ENCODE results near the gene FSIP1.
A peak's percentile ranks its signal among the peaks of the same experiment; 100 is the strongest.

FSIP1 gene

DNA sequence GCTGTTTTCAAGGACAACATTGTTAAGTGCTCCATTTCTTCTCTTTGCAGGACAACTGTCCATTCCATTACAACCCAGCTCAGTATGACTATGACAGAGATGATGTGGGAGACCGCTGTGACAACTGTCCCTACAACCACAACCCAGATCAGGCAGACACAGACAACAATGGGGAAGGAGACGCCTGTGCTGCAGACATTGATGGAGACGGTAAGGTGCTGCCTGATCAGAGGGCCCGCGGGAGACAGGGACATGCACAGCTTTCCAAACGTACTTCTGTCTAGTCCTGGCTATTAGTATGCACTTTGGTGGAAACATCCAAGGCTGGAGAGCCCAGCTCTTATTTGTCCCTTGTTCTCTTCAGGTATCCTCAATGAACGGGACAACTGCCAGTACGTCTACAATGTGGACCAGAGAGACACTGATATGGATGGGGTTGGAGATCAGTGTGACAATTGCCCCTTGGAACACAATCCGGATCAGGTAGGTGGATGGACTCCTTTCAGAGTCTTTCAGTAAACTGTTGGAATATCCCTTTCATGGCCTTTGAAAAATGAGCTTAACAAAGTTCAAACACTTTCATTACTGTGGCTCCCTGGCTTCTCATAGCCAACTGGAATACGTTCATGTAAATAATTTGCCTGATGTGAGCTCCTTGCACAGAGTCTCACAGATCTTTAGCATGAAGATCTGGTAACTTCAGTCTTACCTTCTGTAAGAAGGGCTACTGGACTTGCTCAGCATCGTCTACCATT lies 191.3 kb downstream of the FSIP1 start:
- DNase-seq, result no peak

- no peak for DNase-seq
Observed at GRCh38 chr15:39589815-39590644, 192.6 kb downstream of the FSIP1 start.

- DNase-seq, result no peak
Observed at GRCh38 chr15:39589193-39589814, 193.3 kb downstream of the FSIP1 start.

GRCh38 chr15:39588531-39589192 lies 194.0 kb downstream of the FSIP1 start:
- DNase-seq, result no peak

- DNase-seq, result no peak
Observed at GRCh38 chr15:39587731-39588530, 194.7 kb downstream of the FSIP1 start.

DNA sequence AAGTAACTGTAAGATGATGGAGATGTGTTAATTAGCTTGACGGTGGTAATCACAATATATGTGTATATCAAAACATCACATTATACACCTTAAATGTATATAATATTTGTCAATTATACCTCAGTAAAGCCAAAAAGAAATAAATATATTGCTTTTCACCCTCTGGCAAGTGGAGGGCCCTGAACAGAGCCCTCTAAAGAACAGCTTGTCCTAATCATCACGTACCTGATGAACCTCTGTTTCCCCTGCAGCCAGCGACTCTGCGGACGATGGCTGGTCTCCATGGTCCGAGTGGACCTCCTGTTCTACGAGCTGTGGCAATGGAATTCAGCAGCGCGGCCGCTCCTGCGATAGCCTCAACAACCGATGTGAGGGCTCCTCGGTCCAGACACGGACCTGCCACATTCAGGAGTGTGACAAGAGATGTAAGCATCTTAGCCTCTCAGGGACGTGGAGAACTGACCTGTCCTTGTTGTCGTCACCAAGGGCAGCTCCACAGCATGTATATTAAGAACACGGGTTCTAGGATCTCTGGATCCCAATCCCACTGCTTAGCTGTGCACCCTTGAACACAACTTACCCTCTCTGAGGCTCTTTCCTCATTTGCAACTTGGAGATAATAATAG lies 195.4 kb downstream of the FSIP1 start:
- no peak for DNase-seq

DNA sequence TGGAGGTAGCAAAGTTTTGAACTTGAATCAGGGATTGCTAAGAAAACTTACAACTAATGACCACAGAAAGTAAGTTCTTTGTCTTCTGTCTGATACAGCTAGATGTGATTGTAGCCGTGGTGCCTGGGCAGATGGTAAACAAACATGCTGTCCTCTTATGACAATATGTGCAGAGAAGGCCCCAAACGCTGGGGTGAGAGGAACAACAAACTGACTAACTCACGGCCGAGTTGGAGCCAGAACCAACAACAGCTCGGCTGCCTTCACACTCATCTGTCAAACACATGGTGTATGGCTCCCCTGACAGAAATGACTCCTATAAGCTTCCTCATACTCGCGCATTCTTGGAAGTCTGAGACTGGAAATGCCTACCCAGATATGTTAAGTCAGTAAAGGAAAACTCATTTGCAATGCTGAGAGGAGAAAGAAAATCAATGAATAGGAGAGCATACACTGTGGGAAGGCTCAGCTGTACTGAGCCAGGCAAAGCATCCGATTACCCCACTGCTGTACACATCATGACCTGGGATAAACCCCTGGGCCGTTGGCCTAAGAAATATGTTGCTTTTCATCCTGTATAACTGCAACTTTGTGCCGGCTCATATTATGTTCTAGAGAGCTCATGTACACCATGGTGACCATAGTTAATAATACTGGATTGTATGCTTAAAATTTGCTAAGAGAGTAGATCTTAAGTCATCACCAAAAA lies 196.1 kb downstream of the FSIP1 start:
- no peak for DNase-seq

DNA sequence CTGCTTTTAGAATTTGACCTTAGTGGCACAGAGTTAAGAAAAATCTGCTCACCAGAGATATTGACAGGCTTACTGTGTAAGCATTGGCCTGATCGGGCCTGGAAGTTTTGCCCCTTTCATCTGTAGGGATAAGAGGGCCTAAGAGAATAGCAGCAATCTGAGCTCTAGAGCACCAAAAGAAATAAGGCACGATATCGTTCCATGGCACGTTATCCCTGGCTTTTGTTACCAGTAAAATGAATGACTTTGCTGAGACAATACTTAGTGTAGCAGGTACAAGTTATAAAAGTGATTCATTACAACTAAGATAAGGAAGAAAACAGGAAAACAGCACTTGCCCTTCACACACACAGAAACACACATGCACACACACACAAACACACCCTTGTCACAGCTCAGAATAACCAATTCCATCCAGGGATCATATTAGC lies 196.8 kb downstream of the FSIP1 start:
- DNase-seq, result no peak

- no peak for DNase-seq
Observed at GRCh38 chr15:39585389-39585841, 197.2 kb downstream of the FSIP1 start.

DNA sequence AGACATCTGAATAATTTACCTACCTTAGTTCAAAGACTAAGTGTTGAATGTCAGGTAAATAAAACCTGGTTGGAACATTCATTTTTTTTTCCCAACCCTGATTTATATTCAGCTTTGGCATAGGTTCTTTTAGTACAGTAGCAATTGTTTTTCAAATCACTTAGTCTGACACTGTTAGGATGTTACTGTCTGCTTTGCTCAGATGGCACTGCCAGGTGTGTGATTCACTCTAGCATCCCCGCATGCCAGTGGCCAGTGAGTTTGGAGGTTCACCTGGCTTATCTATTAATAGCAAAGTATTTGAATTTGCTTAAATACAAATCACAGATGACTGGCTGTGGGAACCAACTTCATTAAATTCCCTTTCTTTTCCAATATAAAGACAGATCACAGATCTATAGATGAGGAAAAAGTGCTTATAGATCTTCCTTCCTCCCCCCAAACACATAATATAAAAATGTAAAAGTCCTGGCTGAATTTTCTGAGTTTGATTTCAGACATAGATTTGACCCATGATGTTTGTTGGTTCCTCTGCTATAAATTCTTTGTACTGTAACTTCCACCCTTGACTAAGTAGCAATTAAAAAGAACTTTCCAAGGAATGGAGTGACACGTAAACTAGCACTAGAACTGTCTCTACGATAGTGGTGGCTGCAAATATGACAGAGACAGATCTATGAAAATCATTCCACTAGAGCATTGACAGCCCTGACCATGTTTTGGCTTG lies 197.8 kb downstream of the FSIP1 start:
- DNase-seq, result no peak

GRCh38 chr15:39584266-39584659 lies 198.4 kb downstream of the FSIP1 start:
- DNase-seq, result no peak

DNA sequence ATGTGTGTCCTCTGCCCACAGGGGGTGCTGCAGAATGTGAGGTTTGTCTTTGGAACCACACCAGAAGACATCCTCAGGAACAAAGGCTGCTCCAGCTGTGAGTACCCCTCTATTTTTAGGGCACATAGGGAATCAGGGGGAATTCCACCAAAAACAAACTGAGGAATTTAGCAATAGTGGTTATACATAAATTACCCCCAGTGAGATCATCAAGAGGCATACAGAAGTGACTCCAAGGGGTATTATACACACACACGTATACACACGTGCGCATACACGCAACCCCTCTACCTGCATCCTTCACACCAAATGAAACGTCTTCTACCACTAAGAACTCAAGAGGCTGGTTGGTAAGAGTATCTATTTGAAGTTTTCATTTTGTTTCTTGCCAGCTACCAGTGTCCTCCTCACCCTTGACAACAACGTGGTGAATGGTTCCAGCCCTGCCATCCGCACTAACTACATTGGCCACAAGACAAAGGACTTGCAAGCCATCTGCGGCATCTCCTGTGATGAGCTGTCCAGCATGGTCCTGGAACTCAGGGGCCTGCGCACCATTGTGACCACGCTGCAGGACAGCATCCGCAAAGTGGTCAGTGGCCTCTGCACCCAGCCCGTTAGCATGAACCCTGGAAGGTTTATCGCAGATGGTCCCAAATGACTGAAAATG lies 198.9 kb downstream of the FSIP1 start:
- no peak for DNase-seq

DNA sequence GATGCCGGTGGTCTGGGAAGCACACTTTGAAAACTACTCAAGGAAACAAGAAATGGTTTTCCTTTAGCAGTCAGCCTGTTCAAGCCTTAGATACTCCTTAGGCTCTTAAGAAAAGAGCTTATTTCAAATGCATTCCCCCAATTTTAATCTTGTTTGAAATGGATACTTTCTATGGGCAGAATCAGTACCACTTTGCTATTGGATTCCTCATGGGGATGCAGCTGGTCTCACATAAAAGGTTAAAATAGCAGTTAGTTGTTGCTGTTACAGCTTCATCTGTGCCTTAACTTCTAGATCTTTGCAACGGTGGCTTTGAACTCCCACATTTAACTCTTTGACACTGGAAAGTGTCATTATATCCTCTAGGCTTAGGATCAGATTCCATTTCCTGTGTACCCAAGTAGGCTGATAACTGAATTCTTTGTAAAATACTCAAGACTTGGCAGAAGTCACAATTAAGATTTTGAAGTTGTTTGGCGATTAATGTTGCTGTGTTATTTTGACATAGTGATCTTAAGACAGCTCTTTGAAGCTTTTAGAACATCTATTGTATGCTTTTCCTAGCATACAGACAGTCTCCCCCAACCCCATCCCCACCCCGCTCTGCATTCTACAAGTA lies 199.6 kb downstream of the FSIP1 start:
- no peak for DNase-seq

- DNase-seq, result no peak
Observed at GRCh38 chr15:39582286-39582976, 200.2 kb downstream of the FSIP1 start.

DNA sequence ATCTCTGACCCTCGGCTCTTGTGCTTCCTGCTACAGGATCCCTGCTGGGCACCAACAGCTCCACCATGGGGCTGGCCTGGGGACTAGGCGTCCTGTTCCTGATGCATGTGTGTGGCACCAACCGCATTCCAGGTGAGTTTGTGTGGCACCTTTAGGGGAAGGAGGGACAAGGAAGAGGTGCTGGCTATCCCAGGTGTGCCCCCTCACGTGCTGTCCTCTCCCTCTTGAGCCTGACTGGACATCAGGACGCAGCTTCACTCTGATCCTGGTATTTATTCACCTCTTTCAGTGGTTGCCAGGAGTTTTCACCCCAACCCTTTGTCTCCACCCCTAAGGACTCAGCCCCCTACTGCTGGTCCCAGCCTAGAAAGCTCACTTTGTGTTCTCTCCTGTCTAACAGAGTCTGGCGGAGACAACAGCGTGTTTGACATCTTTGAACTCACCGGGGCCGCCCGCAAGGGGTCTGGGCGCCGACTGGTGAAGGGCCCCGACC lies 200.8 kb downstream of the FSIP1 start:
- no peak for DNase-seq

GRCh38 chr15:39581242-39581792 lies 201.3 kb downstream of the FSIP1 start:
- no peak for DNase-seq

- DNase-seq, result peak; percentile 37
Observed at GRCh38 chr15:39580485-39581241, 202.0 kb downstream of the FSIP1 start, which contains the start of gene THBS1. Gene THBS1, plus strand, starts transcription at chr15:39581079. Its CDS starts 779 bp downstream, at chr15:39581858.

All from NCI-H1105 treated with DMSO at 0.1 percent for 48 hours (cell line).